NOMO-1 treated with dmso at 0.1 percent for 144 hours (cell line): ENCODE measurements around the gene TLE5.

ENCODE experiments used
- DNase-seq: peaks from one replicate; lab custom pipeline; 2025; ENCODE audit not compliant: unreplicated experiment; lab: John Stamatoyannopoulos, UW

Gene TLE5, protein sequence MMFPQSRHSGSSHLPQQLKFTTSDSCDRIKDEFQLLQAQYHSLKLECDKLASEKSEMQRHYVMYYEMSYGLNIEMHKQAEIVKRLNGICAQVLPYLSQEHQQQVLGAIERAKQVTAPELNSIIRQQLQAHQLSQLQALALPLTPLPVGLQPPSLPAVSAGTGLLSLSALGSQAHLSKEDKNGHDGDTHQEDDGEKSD

DNA sequence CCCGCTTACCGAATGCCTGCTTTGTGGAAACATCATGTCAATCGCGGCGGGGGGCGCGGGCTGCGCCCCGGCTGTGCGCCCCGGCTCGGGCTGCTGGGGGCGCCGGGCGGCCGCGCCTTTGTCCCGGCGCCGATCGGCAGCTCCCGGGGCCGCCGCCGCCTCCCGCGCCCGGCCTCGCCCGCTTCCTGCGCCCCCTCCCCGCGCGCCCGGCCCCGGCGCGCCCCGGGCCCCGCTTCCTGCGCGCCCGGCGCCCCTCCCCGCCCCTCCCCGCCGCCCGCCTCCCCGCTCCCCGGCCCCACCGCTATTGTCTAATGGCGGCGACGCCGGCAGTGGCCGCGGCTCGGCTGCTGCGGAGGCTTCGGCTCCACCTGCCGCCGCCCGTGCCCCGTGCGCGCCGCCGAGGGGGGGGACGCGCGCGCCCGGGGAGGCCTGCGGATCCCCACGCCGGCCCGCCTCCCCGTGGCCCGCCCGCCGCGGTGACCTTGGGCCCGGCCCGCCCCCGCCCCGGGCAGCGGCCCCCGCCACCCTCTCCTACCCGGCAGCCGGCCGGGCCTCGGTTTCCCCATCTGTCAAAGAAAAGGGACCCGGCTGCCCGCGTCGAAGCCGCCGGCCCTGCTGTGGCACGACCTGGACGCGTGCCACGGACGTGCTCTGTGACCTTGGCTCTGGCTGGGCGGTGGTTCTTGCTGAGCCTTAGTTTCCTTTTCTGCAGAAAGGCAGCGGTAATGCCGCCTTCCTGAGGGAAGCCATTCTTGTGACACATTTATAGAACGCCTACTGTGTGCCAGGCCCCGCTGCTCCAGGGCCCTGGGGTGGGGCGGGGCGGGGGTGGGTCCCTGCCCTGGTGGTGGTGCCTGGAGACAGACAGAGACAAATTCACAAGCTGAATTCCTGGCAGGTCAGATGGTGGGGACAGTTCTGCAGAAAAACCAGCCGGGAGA is at the start of gene TLE5:
Gene TLE5 (minus strand): TSS at position 331 of the 941 bp plus-strand sequence. CDS start 295 bp downstream, at position 36.
- peak; percentile 30 for DNase-seq

DNA sequence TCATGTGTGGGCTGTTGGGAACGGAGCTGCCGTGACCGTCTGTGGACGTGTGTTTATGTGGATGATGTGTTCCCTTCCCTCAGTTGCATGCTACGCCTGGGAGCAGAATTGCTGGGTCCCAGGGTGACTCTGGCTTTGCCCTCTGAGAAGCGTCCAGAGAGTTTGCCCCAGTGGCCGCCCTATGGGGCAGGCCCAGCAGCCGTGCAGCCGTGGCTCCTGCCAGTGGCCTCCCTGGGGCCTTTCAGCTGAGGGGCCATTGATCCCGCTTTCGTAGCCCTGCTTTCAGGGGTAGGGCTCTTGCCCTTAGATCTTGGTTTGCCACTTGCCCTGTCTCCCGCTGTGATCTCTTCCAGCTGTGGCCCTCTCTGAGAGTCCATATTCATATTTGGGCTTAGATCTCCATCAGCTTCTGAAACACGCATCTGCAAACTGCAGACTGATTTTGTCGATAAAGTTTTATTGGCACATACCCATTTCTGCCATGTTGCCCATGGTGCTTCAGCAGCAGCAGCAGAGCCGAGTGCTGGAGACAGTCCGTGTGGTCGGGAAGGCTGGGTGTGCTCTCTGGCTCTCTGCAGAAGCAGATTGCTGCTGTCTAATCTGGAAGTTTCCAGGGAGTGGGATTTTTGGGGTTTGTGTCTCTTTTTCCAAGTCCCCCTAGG is 49.4 kb upstream of the TLE5 start:
- no peak for DNase-seq

DNA sequence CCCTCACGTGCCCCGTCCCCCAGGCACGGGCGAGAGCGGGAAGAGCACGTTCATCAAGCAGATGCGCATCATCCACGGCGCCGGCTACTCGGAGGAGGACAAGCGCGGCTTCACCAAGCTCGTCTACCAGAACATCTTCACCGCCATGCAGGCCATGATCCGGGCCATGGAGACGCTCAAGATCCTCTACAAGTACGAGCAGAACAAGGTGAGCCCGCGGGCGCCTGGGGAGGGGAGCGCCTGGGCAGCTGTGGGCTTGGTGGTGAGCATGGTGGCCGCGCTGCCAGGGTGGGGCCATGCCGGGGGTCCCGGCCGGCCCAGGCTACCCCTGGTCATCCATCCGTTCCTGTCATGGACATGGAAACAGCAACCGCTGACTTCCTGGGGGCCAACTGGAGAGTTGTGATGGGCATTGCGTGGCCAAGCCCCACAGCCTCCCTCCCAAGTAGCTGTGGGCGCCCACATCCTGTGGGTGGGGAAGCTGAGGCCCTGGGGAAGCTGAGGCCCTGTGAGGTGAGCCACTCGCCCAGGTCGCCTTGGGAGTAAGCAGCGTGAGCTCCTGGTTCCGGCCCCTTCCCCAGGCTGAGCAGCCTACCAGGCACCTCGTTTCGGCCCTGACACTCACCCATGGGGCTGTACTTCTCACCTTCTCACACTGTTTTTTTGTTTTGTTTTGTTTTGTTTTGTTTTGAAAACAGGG is 48.0 kb upstream of the TLE5 start:
- DNase-seq: no peak

DNA sequence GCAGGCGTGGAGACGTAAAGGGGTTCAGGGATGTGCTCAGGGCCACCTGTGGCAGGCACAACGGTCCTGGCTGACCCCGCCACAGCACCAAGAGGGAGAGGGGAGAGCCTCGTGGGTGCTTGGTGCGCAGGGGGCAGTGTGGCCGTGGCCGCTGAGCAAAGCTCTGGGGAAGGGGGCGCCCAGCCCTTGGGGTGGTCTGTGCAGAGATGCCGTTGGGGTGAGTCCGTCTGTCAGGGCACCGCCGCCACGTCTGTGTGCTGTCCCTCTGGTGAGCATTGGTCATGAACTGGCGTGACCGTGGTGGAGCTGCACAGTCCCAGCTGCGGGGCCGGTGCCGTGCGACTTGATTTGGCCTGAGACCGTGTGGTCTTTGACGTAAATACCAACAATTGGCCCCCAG is 47.2 kb upstream of the TLE5 start:
- DNase-seq: no peak

DNA sequence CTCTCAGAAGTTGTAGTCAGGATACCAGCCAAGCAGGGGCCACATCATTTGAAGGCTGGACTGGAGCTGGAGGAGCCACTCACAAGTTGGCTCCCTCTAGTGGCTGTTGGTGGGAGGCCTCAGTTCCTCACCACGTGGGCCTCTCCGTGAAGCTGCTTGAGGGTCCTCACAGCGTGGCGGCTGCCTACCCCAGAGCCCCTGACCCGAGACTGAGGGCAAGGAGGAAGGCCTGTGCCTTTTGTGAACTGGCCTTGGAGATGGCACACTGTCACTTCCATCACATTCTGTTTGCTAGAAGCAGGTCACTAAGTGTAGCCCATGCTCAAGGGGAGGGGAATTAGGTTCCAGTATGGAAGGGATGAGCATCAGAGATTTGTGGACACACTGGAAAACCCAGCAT is 46.5 kb upstream of the TLE5 start:
- DNase-seq: peak; percentile 66

DNA sequence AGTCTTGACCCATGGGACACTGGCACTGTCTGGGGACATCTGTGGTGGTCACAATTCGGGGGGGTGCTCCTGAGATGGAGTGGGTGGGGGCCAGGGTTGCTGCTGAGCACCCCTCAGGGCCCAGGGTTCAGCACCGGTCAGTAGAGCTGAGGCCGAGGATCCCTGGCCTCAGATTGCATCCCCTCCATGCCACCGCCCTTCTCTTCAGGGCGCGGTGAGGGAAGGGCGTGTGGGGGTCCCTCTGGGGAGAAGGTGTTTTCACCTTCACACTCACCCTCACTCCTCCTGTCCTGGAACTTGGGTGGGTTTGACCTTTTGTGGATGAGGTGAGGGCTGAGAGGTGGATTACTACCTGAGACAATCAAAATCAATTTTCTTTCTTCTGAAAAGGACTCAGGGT is 45.4 kb upstream of the TLE5 start:
- DNase-seq: no peak

DNA sequence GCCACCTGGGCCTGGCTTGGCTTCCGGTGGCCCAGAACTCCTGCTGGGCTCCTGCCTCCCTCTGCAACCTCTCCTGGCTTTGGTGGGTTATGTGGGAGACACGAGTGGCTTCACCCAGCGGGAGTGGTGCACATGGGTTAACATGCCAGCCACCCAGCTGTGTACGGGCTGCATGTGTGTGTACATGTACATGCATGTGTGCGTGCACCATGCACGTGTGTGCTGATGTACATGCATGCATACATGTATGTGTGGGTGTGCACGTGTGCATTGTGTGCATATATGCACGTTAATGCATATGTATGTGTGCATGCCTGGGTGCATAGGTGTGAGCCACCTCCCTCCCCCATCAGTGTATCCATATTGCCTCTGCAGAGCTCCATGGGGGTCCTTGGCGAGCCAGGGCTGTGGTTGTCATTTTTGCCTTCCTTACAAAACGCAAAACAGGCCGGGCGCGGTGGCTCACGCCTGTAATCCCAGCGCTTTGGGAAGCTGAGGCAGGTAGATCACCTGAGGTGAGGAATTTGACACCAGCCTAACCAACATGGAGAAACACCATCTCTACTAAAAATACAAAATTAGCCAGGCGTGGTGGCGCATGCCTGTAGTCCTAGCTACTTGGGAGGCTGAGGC is 44.3 kb upstream of the TLE5 start:
- no peak for DNase-seq

DNA sequence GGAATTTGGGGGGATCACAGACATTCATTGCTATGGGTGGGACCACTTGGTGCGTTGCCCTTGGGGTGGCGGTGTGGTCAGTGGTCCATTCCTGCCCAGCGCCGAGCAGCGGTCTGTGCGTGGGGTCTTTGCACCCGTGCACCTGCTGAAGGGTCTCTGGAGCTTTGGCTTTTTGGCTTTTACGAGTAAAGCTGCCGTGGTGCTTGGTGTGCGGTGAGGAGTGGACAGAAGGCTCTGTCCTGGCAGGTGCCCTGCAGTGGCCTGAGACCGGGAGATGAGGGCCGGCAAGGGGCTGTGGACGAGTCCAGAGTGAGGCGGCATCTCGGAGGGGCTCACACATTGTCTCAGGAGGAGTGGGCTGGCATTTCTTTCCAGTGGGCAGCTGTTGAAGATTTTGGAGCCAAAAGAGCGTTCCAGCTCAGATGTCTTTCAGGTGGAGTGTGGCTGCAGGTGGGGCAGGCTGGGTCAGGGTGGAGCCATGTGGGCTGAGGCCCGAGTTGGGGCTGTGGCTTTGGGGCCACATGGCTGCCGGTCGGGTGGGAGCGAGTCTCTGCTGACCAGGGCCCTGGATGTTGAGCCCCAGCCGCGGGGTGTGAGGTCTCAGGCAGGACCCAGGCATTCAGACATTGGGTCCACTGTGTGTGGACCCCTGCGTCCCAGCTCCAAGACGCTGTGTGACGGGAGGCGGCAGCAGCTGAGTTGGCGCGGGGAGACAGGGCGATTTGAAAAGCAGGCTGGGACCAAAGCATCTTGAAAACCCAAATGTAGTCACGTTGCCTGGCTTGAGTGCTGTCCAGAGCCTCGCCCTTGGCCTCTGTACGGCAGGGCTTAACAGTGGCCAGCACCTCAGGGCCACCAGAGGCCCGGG is 43.6 kb upstream of the TLE5 start:
- DNase-seq: no peak

DNA sequence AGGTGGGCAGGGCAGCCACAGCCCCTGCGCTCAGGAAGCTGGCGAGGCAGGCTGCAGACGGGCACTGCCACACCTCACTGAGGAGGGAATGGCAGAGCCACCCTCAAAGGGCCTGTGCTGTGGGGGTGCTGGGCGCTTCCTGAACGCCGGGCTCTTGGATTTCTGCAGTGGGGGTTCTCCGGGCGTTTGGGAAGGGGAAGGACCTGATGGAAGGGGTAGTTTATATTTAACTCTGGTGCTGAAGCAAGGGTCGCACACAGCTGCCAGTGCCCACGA is 42.4 kb upstream of the TLE5 start:
- no peak for DNase-seq

DNA sequence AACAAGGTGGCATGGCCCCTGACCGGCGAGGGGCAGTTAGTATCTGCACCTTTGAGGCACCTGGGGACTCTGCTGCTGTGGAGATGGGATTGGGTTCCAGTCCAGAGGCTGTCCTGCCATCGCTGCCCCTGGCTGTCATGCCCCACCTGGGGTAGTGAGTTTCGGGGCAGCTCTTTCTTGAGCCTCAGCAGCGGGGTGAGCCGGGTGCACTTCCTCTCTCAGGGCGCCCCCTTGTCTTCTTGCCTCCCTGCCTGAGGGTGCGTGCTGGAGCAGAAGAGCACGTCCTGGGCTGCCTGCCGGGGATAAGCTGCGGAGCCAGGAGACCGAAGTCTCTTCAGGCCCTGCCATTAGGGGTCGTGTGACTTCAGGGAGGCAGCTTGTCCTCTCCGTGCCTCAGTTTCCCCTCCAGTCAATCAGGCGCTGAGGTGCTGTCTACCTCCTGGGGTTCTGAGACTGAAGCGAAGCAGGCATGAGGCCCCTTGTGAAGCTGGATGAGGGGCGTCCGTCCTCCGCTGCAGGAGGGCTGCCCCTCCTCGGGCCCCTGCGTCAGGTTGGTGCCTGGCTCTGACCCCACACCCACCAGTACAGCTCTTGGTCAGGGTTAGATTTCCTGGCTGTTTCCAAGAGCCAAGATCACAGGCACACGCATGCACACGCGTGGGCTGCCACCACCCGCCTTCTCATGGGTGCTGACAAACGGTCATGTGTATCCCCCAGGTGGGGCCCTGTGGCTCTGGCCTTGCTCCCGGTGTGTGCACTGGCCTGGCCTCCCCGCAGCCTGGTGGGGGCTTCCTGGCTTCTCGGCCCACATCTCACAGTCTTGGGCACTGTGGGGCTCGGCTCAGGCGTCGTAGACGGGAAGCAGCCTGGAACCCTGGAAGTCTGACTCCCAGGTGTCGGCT is 40.2 kb upstream of the TLE5 start:
- DNase-seq: no peak

DNA sequence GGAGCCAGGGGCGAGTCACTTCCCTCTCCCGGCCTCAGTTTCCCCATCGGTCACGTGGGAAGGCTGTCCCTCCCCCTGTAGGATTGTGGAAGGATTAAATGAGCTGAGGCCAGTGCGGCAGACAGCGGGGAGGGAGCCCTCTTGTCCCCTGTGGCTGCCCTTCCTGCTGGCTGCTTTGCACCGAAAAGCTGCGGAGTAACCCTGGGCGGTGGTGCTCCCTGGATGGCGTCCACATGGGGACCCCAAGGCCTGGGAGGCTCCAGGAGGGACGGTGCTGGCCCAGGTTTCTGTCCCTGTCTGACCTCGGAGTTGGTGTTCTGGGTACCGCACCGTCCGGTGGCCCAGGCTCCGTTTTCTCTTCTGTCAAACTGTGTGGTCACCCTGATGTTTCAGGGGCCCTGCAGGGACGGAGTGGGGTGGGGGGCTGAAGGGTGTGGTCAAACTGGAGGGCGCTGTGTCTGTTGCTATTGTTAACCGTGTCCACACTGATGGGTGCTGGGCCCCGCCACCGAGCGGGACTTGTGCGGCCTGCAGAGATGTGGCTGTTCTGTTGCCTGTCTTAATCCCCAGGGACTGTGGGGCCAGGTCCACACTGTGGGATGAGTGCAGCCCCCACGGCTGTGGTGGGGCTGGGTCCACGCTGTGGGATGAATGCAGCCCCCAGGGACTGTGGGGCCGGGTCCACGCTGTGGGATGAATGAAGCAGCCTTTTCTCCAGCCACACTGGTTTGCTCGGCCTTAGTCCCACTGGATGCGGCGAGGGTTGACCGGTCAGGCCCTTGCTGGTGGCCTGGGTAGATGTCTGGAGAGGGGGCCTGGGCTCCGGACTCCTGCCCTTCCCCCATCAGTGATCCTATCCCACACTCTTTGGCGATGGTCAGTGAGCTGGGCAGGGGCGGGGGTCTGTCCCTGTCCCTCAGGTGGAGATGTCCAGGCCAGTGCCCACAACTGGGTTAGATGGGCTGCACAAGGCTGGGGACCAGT is 38.7 kb upstream of the TLE5 start:
- DNase-seq: no peak

DNA sequence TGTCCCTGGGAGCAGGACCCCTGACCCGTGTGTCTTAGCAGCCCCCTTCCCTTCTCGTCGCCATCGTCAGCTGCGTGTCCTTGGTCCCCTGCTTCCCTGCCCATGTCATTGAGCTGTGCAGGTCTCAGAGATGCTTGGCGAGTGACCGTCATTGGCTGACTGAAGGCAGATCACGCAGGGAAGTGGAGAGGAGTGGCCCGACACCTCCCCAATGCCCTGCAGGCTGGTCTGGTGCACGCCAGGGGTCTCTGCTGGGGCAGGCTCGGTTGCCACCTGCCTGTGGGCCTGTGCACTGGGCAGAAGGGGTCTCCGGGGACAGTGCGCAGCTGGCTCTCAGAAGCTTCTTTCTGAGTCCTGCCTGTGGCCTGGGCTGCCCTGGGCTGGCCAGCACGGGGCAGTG is 38.0 kb upstream of the TLE5 start:
- no peak for DNase-seq

DNA sequence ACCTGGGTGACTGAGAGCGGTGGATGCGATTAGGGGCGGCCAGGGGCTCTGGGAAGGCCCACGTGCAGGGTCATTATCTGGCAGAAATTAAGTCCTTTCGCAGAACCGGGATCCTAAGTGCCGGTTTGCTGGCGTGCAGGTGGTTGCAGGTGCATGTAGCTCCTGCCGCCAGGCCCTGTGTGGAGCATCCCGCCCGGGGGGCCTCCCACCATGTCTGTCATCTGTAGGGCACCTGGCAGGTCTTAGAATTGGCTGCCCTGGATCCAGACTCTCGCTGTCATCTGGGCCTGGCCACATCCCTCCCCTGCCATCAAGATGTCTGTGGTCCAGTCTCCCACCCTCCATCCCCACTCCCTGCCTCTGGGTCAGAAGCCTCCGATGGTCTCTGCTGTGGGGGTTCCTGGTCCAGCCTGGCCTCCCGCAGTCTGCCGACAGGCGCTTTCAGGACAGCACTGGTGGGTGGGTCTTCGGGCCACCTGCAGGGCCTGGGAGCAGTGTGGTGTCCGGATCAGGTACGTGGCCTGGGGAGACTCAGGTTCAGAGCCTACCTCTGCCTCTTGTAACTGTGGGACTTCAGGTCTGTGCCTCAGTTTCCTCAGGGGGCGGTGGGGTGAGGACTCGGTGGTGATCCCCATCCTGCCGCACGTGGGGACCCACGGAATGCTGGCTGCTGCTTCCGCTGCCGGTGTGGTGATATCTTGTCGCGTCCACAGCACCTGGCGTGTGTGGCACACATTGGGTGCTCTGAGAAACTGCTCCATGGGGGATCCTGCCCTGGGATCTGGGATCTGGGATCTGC is 37.3 kb upstream of the TLE5 start:
- no peak for DNase-seq

DNA sequence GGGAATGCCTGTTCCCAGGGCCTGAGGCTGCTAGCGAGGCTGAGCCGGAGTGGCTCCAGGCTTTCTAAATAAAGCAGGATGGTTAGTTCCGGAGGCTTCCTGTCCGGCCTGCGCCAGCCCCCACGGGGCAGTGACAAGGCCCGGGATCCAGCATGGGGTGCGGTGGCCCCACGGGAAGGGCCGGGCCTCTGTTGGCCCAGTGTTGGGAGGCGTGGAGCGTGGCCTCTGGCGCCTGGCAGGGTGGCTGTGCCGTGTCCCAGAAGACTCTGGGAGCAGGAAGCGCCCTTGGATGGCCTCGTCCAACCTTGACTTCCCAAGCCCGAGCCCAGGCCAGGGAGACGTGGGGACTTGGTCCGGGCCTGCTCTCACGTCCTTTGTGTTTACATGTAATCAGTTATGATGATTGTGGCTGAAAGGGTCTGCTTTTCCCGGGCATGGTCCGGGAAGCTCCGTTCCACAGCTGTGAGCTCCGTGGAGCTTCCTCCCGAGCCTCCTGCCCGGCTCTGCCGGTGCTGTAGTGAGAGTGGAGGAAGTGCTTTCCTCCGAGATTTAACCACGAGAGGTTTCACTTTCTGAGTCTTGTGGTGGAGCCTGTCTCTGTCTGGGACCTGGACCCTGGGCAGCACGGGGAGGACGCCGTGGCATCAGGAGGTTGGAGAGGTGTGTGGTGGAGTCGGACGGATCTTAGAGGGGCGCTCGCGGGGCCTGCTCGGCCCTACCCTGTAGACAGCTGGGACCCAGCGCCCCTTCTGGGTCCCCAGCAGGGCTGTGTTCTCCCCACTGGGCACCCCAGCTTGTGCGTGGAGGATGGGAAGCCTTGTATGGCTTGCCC is 36.4 kb upstream of the TLE5 start:
- DNase-seq: no peak

DNA sequence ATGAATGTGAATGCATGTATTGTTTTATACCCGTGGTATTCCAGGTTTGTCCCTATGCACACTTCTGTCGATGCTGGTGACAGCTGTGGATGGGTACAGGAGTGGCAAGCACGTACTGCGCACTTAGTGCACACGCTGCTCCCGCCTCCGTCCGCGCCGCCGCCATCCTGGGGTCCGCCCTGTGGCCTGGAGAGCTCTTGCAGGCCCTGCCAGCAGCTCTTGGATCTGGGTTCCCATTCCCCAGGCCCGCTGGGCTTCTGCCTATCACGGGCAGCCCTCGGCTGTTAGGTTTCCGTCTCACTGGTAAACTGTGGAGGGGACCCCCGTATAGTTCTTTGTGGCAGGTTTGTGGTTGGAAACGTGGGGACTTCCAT is 35.8 kb upstream of the TLE5 start:
- DNase-seq: no peak

DNA sequence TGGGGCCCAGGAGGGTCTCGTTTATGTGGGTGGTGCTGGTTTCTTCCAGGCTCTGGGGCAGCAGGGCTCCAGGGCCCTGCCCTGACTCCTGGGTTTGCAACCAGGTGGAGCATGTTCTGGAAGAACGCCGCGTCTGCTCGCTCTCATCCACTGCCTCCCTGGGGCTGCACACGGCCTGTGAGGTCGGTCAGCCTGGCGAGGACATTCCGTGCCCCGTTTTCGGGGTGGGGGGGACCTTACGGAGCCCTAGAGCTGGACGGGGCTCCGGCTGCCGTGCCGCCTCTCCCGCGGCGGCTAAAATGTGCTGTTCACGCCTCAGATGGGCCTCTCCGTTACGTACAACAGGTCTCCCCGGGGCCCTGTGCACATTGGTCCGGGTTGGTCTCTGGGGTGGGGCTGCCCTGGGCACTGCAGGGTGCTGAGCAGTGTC is 35.2 kb upstream of the TLE5 start:
- no peak for DNase-seq
